OCI-LY1 (cell line): ENCODE results near the gene RFX1.

ENCODE experiments used
- H2AFZ ChIP-seq: fragments of 200-600 bp; sonication (generic), shearing (Covaris generic); 2 replicates; pipeline ENCODE4 v1.6.0; 2014; ENCODE audit warnings: antibody characterized with exemption, mild to moderate bottlenecking, low read length
- H3F3A ChIP-seq: fragments of 200-600 bp; sonication (generic), shearing (Covaris generic); 2 replicates; pipeline ENCODE4 v1.6.0; 2014; ENCODE audit warnings: mild to moderate bottlenecking, antibody characterized with exemption, low read length, moderate library complexity; ENCODE audit not compliant: insufficient read depth
- H3K27ac ChIP-seq: fragments of 200-600 bp; sonication (generic); 2 replicates; pipeline ENCODE4 v1.5.1; 2014; ENCODE audit warnings: low read length, mixed run types, mild to moderate bottlenecking, low read depth; ENCODE audit not compliant: poor library complexity, severe bottlenecking
- H3K27me3 ChIP-seq: fragments of 200-600 bp; sonication (generic); 2 replicates; pipeline ENCODE4 v1.6.0; 2014; ENCODE audit warnings: antibody characterized with exemption, mild to moderate bottlenecking, low read length, moderate library complexity; ENCODE audit not compliant: insufficient read depth
- H3K36me3 ChIP-seq: fragments of 200-600 bp; sonication (generic); 2 replicates; pipeline ENCODE4 v1.6.1; 2014; ENCODE audit warnings: mild to moderate bottlenecking, antibody characterized with exemption, low read length, moderate library complexity, mixed read lengths; ENCODE audit not compliant: insufficient read depth
- H3K4me1 ChIP-seq: fragments of 200-600 bp; sonication (generic); 2 replicates; pipeline ENCODE4 v1.5.1; 2014; ENCODE audit warnings: mild to moderate bottlenecking, low read length, moderate library complexity; ENCODE audit not compliant: insufficient read depth, severe bottlenecking
- H3K4me2 ChIP-seq: fragments of 200-600 bp; sonication (generic), shearing (Covaris generic); 2 replicates; pipeline ENCODE4 v1.6.1; 2014; ENCODE audit warnings: low read length
- H3K4me3 ChIP-seq: fragments of 200-600 bp; sonication (generic); 2 replicates; pipeline ENCODE4 v1.5.1; 2014; ENCODE audit warnings: low read length, low read depth, mild to moderate bottlenecking, mixed read lengths; ENCODE audit not compliant: poor library complexity, severe bottlenecking
- H3K79me2 ChIP-seq: fragments of 200-600 bp; shearing (Covaris generic); 2 replicates; pipeline ENCODE4 v1.6.1; 2016; ENCODE audit warnings: mixed run types, low read length, mixed read lengths; ENCODE audit not compliant: insufficient read depth
- H3K9ac ChIP-seq: fragments of 200-600 bp; sonication (generic), shearing (Covaris generic); 2 replicates; pipeline ENCODE4 v1.6.1; 2014; ENCODE audit warnings: mild to moderate bottlenecking, low read length, mixed read lengths
- H3K9me2 ChIP-seq: fragments of 200-600 bp; sonication (generic), shearing (Covaris generic); 2 replicates; pipeline ENCODE4 v1.6.1; 2014; ENCODE audit warnings: low read depth, mild to moderate bottlenecking, low read length, mixed read lengths
- H3K9me3 ChIP-seq: fragments of 200-600 bp; shearing (Covaris generic); 2 replicates; pipeline ENCODE4 v1.6.1; 2014; ENCODE audit warnings: low read length, mixed read lengths
- H4K20me1 ChIP-seq: fragments of 200-600 bp; sonication (generic), shearing (Covaris generic); 2 replicates; pipeline ENCODE4 v1.6.0; 2016; ENCODE audit warnings: mild to moderate bottlenecking, low read length; ENCODE audit not compliant: insufficient read depth
- CTCF ChIP-seq: fragments of 200-600 bp; sonication (generic), shearing (Covaris generic); IDR thresholded peaks from 2 replicates; pipeline ENCODE4 v1.5.1; 2017; ENCODE audit warnings: mild to moderate bottlenecking, antibody characterized with exemption, low read length, moderate library complexity, mixed read lengths
- EZH2 ChIP-seq: fragments of 200-600 bp; sonication (generic), shearing (Covaris generic); IDR thresholded peaks from 2 replicates; pipeline ENCODE4 v1.8.0; 2017; ENCODE audit warnings: borderline replicate concordance, mixed run types, mild to moderate bottlenecking, antibody characterized with exemption, low read length, moderate library complexity, mixed read lengths

The RFX1 gene

GRCh38 chr19:13951799-13952153 is 54.3 kb downstream of the RFX1 start:
- no peaks in the 10 kb centered on the region for H3K9me2 ChIP-seq
- H3F3A ChIP-seq, result no peaks in the 10 kb centered on the region
- no peaks in the 10 kb centered on the region for H3K27me3 ChIP-seq
- H3K9ac ChIP-seq, result peak overlapping the region; percentile 34; the same call in 1 of the 2 replicates
- H3K79me2 ChIP-seq, result peaks cover 7% of the 10 kb centered on the region
- peaks cover 17% of the 10 kb centered on the region for H3K4me1 ChIP-seq
- H3K4me3 ChIP-seq, result peak overlapping the region; percentile 89
- H4K20me1 ChIP-seq, result no peaks in the 10 kb centered on the region
- H3K27ac ChIP-seq, result no peak overlapping the region
- TF ChIP-seq EZH2 (no peak), CTCF (no peak)
- peaks cover 24% of the 10 kb centered on the region for H3K36me3 ChIP-seq
- peak overlapping the region; percentile 89 for H3K4me2 ChIP-seq
- H3K9me3 ChIP-seq, result no peaks in the 10 kb centered on the region
- peak overlapping the region; percentile 80 for H2AFZ ChIP-seq

- peaks cover 7% of the 10 kb centered on the region for H3K79me2 ChIP-seq
- no peaks in the 10 kb centered on the region for H3K9me3 ChIP-seq
- no peaks in the 10 kb centered on the region for H4K20me1 ChIP-seq
- peaks cover 16% of the 10 kb centered on the region for H3K36me3 ChIP-seq
- no peak overlapping the region for H3K27ac ChIP-seq
- H3K4me3 ChIP-seq, result no peak overlapping the region
- no peak overlapping the region for H3K4me2 ChIP-seq
- TF ChIP-seq EZH2, result no peak
- no peak for TF ChIP-seq CTCF
- H3K27me3 ChIP-seq, result no peaks in the 10 kb centered on the region
- peaks cover 17% of the 10 kb centered on the region for H3K4me1 ChIP-seq
- no peak overlapping the region for H3K9ac ChIP-seq
- no peaks in the 10 kb centered on the region for H3F3A ChIP-seq
- no peak overlapping the region for H2AFZ ChIP-seq
- no peaks in the 10 kb centered on the region for H3K9me2 ChIP-seq
These were observed 55.1 kb downstream of the RFX1 start for GRCh38 chr19:13951043-13951442.

- Histone ChIP-seq H3K79me2 (no peaks in the 10 kb centered on the region), H3K4me2 (no peak overlapping the region), H3K9me3 (0 out of 2 replicates have a peak, but pooled peaks cover 3% of the 10 kb centered on the region), H3F3A (no peaks in the 10 kb centered on the region), H2AFZ (no peak overlapping the region), H3K9ac (no peak overlapping the region), H4K20me1 (no peaks in the 10 kb centered on the region), H3K36me3 (peaks cover 4% of the 10 kb centered on the region; the same call in 1 of the 2 replicates), H3K27ac (no peak overlapping the region), H3K9me2 (no peaks in the 10 kb centered on the region), H3K4me3 (no peak overlapping the region), H3K4me1 (peaks cover under 1% of the 10 kb centered on the region), H3K27me3 (peaks cover 5% of the 10 kb centered on the region; the same call in 1 of the 2 replicates)
- TF ChIP-seq EZH2 (no peak), CTCF (no peak)
These were observed 59.7 kb downstream of the RFX1 start for GRCh38 chr19:13946414-13946813.
